Thyroid gland (tissue), 4 donors: ENCODE results near the gene DOCK3.

Experiments
- CTCF ChIP-seq, 6 experiments: fragments of 200-600 bp in 3 of 6; fragments of 450-650 bp in 3 of 6; sonication (generic) in 3 of 6; IDR thresholded peaks; one replicate each; pipeline ENCODE4 v1.5.1; 2016 to 2019; ENCODE audit warnings: antibody characterized with exemption in 6 of 6, mild to moderate bottlenecking in 2 of 6, inconsistent platforms in 1 of 6, moderate library complexity in 1 of 6
- POLR2A ChIP-seq, 2 donors: fragments of 450-650 bp; IDR thresholded peaks; one replicate each; pipeline ENCODE4 v1.6.1; 2017; ENCODE audit warnings: antibody characterized with exemption in 2 of 2, mild to moderate bottlenecking in 2 of 2, moderate library complexity in 1 of 2

GRCh38 chr3:50660386-50660785 lies 14.3 kb upstream of the DOCK3 start:
- no peak for TF ChIP-seq CTCF (IDR thresholded peaks at IDR 0.05)
- TF ChIP-seq POLR2A (IDR thresholded peaks at IDR 0.05) = no peak
